ENCODE measurements around the gene KRTAP19-1.
A peak's percentile ranks its signal among the peaks of the same experiment; 100 is the strongest.
"Not testable (repeated sequence)": the region's sequence is repeated elsewhere in the genome, so short reads cannot be mapped to it uniquely, and the experiment has no call there.

Gene KRTAP19-1

DNA sequence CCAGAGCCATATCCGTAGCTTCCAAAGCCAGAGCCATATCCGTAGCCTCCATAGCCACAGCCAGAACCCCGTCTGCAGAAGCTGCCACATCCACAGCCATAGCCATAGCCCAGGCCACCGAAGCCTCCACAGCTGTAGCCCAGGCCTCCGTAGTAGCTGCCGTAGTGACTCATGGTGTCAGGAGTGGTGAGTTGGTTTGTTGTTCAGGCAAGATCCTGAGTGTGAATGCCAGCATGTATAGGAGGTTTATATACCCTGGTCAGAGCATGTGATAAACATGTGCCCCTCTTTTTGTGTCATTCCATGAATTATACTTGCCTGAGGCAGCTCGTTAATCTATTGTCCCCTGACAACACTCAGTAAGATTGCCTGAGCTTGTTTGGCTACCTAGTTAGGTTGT lies at the start of gene KRTAP19-1:
Gene KRTAP19-1, minus strand, starts transcription at position 223 of the 400 bp plus-strand sequence. Its CDS starts 50 bp downstream, at position 173.
- no peak for DNase-seq

DNA sequence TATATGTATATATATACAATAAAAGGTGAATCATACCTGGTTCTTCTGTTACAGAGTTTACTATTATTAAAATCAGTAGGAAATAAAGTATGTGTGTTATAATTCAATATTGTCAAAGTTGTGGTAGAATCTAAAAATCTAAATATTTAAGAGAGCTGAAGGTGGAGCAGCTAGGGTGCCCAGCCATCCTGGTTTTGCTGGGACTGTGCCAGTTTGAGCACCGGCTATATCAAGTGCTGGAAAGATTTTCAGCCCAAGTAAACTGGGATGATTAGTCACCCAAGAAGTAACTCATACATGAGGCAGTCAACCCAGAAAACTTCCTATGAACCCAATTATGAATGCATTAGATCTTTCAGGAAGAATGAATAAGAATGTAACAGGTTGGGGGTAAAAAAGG lies 38.7 kb upstream of the KRTAP19-1 start:
- DNase-seq, result no peak

DNA sequence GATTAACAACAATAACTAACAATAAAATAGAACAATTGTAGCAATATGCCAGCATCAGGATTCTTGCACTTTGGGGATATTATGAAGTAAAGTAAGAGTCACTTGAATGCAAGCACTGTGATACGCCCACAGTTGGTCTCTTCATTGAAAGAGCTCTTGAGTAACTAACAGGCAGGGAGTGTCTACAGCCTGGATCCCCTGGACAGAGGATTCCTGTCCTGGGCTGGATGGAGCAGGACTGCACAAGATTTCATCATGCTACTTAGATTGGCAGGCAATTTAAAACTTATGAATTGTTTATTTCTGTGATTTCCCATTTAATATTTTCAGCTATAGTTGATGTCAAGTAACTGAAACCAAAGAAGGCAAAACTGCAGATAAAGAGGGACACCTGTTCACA lies 35.5 kb upstream of the KRTAP19-1 start:
- DNase-seq, result no peak

DNA sequence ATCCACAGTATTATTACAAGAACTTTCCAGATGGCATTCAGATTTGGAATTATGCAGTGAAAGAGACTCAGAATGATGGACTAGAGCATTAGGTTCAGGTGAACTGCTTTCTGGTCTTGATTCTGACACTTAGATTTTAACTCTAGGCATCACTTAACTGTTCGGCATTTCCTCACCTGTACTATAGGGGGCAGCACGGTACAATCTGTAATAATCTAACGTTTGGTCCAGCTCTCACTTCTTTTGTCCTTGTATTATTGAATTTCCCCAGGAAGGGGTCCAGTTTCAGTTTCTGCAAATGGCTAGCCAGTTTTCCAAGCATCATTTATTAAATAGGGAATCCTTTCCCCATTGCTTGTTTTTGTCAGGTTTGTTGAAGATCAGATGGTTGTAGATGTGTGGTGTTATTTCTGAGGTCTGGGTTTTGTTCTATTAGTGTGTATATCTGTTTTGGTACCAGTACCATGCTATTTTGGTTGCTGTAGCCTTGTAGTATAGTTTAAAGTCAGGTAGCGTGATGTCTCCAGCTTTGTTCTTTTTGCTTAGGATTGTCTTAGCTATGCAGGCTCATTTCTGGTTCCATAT lies 25.5 kb upstream of the KRTAP19-1 start:
- not testable (repeated sequence) for DNase-seq

DNA sequence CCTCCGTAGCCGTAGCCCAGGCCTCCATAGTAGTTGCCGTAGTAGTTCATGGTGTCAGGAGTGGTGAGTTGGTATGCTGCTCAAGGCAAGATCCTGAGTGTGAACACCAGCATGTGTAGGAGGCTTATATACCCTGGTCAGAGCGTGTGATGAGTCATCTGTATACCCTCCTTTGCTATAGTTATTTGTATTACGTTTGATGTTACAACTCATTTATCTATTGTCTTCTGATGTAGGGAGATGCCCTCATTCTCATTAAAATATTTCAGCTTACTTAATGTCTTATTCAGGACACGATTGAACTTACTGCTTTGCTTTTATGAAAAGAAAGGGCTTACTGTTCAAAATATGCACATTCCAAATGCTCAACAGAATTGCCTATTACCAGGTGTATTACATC lies 21.9 kb upstream of the KRTAP19-1 start, which contains the start of gene KRTAP19-5:
Gene KRTAP19-5, minus strand, starts transcription at position 101 of the 400 bp plus-strand sequence. Its CDS starts 51 bp downstream, at position 50.
- no peak for DNase-seq

DNA sequence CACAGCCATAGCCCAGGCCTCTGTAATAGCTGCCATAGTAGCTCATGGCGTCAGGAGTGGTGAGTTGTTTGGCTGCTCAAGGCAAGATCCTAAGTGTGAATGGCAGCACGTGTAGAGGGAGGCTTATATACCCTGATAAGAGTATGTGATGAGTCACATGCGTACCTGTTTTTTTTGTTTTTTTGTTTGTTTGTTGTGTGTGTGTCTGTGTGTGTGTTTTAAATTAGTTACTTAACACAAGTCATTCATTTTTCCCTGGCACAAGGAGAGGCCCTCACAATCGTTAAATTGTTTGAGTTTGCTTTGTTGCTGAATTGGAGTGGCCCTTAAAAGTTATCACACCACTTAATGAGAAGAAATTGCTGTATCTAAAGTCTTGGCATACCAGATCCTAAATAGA lies 16.9 kb upstream of the KRTAP19-1 start, which contains the start of gene KRTAP19-4:
Gene KRTAP19-4, minus strand, starts transcription at position 101 of the 400 bp plus-strand sequence. Its CDS starts 55 bp downstream, at position 46.
- no peak for DNase-seq

DNA sequence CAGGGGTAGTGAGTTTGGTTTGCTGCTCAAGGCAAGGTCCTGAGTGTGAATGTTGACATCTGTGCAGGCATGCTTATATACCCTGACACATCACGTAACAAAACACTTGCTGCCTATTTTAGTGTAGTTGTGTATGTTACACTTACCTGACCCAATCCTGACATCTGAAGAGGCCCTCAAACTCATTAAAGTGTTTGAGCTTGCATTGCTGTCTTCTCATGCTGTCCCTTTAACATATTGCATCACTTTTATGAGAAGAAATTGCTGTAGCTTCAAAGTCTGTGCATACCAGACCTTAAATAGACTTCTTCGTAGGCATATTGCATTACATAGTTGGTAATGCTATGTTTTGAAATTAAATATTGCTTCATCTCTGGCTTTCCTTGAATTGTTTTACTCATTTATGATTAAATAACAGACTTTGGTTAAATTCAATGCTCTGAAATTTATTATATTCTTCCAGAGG lies 11.8 kb upstream of the KRTAP19-1 start, which contains the start of gene KRTAP19-3:
Gene KRTAP19-3, minus strand, starts transcription at position 51 of the 466 bp plus-strand sequence. CDS start 56 bp downstream, outside the sequence.
- no peak for DNase-seq

DNA sequence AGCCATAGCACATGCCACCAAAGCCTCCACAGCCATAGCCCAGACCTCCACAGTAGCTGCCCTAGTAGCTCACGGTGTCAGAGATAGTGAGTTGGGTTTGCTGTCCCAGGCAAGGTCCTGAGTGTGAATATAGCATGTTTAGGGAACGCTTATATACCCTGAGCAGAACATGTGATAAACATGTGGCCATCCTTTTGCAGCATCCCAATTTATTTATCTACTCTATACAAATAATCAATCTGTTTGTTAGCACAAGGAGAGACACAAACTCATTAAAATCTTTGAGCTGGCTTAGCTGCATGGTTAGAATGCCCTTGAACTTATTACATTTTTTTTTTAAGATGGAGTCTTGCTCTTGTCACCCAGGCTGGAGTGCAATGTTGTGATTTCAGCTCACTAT lies 7.2 kb upstream of the KRTAP19-1 start, which contains the start of gene KRTAP19-2:
Gene KRTAP19-2, minus strand, starts transcription at position 101 of the 400 bp plus-strand sequence. Its CDS starts 88 bp downstream, at position 13.
- DNase-seq, result no peak

DNA sequence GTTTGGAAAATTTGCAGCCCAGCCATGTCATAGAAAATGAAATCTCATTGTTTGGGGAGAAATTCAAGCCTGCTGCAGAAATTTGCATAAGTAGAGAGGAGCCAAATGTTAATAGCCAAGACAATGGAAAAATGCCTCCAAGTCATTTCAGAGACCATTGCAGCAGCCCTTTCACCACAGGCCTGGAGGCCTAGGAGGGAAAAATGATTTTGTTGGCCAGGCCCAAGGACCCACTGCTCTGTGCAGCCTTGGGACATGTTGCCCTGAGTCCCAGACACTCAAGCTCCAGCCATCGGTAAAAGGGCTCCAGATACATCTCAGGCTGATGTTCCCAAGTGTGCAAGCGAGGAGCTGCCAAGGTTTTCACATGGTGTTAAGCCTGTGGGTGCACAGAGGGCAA lies 6.0 kb upstream of the KRTAP19-1 start:
- no peak for DNase-seq

DNA sequence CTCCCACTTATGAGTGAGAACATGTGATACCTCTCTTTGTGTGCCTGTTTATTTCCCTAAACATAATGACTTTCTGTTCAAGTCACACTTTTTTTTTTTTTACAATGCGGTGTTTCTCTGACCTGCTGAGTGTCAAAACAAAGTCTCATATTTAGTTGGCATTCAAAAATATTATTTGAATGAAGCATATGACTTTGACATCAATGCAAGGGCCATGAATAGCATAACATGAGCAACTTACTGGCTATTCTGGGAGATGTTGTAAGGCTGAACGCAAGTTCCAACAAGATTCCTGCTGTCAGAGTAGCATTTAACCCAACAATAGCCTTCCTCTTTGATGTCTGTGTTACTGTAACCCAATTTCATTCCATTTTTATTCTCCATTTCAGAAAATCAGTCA lies 2.0 kb upstream of the KRTAP19-1 start:
- DNase-seq, result no peak

DNA sequence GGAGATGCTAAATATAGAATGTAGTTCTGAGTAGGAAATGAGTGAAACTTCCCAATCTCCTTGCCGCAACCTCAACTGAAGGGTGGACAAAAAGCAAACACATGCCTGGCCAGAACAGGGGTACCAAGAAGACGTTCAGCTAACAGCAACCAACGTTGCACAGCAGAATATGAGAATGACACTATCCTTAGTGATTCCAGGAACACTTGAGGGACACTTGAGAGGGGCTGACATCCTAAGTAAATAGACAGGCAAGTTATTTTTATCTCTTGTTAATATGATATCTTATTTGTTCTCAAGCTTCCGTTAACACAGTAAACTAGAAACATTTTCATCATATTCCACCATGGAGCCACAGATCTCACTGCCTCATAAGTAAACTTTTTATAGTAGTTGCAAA lies 908 bp downstream of the KRTAP19-1 start:
- DNase-seq, result no peak

DNA sequence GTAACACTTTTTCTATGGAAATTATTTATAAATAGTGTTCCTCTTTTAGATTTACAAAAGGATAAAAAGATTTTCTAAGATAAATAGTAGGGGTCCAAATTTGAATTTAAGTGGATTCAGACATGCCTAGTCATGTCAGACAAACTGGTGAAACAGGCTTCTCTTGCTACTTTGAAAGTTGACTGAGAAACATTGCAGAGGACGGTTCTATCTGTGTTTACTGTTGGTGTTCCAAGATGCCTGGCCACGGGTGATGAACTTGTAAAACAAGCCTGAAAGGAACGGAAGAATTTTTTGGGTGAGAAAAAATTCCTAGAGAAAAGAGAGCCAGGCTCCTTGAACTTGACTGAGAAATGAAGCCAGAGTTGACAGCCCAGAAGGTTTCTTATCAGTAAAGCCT lies 2.2 kb downstream of the KRTAP19-1 start:
- DNase-seq, result no peak

DNA sequence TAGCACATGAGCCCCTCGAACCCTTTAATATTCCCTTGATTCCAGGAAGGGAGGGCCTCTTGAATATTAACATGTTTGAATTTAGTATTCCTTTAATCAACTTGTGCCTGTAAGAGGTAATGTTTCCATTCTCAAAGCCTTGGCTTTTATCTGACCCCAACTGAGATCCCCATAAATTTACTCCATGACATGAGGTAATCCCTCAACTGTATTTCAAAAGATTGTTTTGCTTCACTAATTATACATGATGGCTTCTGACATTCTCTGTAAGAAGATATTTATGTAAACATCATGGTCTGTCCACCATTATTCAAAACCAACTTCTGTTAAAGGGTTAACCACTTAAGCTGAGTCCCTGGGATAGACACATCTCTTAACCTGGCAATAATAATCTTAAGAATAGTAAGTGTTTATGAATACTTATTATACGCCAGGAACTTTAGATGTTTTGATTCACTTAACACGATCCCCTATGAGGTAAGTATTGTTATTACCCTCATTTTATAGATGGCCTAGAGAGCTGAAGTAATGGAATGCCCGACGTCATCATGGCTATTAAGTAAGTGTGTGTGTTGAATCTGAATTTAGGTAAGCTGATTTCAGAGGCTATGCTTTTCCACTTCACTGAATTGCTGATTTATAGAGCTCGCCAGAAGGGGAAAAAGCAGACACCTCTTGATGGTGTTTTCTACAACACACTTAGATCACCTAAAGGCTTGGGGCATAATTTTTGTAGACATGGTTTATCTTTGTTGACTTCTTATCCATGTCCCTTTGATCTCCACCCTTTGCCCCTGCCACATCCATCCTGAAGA lies 11.1 kb downstream of the KRTAP19-1 start:
- DNase-seq, result no peak

DNA sequence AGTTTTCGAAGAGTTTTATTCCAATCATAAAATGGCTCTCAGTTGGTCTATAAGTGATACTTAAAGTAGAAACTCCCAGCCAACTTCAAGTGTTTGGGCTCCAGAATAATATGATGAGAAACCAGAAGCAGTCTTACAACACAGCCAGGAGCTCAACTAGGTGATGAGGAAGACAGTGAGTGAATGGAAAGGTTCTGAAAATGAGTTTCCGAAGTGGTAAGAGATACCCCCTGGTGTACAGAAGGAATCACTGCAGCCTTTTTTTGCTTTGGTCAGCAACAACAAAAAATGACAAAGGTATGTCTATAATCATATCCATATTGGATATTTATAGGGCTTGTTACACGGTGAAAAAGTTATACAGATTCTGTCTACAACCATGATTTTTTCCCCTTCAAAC lies 16.5 kb downstream of the KRTAP19-1 start:
- DNase-seq, result no peak

DNA sequence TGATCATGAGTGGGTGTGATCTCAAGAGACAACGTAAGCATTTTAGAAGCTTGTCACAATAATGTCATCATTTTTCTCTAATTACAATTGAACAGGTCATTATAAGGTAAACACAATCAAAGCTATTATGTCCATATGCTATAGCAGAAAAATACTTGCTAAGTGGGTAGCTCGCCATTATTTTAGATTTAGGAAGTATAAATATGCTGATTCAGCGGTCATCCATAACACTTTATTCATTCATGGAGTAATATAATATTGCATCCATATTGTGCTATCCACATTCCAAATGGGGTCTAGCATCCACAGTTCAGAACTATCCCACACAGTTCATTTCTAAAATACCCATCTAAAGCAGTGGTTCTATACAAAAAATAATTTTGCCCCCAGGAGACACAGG lies 31.7 kb downstream of the KRTAP19-1 start:
- DNase-seq, result no peak

DNA sequence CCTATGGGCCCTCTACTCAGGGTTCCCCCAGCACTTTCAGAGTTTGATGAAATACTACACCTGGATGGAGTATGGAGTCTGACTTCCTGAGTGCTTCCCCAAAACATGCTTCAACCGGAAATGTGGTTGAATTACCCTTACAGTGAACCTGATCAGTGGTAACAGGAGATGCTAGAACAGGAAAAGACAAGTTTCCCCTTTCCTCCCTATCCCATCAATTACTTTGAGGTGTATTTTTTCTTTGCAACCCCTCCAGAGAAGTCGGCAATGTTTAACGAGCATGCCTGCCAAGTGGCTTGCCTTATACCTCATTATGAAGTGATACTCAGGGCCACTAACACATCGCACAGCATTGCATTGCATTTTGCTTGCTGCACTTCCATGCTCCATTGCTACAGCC lies 33.1 kb downstream of the KRTAP19-1 start:
- DNase-seq, result no peak

DNA sequence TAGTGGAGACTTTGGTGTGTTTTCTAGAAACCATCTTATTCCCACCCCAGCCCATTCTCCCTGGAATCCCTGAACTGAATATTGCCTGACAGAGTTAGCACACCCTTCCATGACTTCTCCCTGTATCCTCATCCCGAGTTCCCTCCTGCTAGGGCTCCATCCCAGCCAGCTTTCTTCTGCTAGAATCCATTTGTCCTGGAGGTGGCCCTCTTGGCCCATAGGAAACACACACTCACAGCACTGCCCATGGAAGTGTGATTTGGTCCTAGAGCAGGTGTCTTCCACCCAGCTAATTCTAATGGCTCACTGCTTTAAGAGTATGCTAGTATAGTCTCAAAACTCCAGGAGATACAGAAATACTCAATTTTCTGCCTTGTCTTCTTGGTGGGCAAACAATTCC lies 36.0 kb downstream of the KRTAP19-1 start:
- no peak for DNase-seq

DNA sequence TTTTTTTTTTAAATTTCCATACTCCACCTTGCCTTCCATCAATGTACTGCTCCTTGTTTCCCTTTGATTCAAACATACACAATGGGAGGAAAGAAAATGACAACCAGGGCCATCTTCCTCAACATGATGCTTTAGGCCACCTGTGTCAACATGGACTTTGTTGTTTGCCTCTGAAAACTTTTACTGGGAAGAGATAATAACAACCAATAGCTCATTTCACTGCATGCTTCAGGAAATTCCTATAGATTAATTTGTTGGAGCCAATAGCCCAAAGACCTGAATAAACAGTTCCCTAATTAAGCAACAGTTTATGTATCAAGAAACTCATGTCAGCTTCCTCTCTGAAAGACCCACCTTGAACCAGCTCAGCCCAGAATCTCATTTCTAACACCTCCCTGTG lies 36.9 kb downstream of the KRTAP19-1 start:
- no peak for DNase-seq

DNA sequence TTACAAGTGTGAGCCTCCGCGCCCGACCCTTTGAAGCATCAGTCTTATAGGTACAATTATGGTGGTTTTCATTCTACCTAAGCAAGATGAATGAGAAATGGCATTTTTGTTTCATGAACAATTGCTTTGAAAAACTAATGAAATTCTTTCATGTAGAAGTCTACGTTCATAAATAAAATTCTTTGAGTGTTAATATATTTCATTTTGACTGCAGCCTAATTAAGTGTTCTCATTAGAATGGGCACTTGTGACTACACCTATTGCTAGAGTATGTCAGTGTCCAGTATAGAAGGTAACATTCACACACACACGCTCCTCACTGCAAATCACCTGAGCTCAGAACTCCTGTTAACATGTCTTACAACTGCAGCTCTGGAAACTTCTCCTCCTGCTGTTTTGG lies 40.2 kb downstream of the KRTAP19-1 start, which contains the start of gene KRTAP15-1:
Gene KRTAP15-1, plus strand, starts transcription at position 301 of the 400 bp plus-strand sequence. Its CDS starts 53 bp downstream, at position 354.
- no peak for DNase-seq

DNA sequence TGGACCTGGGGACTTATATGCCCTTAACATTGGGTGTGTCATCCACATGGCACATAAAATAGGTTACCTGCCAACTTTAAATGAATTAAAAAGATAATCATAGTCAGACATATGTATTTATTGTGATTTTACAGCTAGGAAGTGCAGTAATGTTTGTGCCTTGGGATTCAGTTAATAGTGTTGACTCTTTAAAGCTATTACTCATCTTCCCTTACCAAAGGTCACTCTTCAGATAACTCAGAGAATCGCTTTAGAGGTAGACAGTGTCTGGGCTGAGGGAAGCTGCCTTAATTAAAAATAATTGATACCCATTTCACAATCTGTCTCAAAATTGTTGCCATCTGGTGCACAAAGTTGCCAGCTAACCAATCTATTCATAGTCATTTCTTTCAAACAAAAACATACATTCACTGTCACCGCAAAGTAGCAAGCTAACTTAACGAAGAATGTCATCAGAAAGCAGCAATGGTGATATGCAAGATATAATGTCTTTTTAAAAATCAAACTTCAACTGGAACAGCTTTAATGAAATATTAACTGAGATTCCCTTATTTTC lies 43.1 kb downstream of the KRTAP19-1 start:
- no peak for DNase-seq

DNA sequence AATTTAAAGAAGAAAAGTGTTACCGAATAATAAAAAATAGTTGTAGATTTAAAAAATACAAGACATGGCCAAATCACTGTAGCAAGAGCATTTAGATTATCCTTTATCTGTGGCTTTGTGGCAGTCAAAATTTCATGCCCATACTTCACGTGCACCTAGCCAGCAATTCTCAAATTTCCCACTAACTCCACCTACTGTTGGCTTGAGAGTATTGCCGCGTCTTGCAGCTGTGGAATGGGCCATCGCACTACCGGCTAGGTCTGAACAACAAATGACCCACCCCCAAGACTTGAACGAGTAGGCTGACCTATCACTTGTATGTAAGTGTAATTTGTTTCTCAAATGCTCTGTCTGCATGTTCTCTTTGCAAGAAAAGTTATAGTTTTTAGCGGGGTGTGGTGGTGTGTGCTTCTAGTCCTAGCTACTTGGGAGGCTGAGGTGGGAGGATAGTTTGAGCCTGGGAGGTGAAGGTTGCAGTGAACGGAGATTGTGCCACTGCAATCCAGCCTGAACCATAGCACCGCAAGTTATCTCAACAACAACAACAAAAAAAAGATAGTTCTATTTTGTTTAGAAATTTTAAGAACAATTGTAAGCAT lies 46.0 kb downstream of the KRTAP19-1 start:
- peak; percentile 42 for DNase-seq

DNA sequence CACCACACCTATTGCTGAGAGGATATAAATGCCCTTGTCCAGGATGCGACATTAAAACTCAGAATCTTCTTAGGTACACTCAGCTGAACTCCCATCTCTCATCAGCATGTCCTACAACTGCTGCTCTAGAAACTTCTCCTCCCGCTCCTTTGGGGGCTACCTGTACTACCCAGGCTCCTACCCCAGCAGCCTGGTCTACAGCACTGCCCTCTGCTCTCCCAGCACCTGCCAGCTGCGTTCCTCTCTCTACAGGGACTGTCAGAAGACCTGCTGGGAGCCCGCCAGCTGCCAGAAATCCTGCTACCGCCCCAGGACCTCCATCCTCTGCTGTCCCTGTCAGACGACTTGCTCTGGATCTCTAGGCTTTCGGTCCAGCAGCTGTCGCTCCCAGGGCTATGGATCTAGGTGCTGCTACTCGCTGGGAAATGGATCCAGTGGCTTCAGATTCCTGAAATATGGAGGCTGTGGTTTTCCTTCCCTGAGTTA lies 50.0 kb downstream of the KRTAP19-1 start, which contains the start of gene KRTAP13-4:
Gene KRTAP13-4, plus strand, starts transcription at position 51 of the 486 bp plus-strand sequence. Its CDS starts 56 bp downstream, at position 107.
- DNase-seq, result no peak
